ENCODE results near the gene SH3BP2. TPM values are rescaled to one million over a fixed set of nuclear protein-coding genes. Genes with fewer than 3 reads are reported as not detected.

The SH3BP2 gene
- polyA plus RNA-seq, 1 donor from 2014 or later = 22.7 TPM

GRCh38 chr4:2881431-2881830, 88.5 kb downstream of the SH3BP2 start:
- H3K4me1 Mint-ChIP-seq = peaks cover 13 to 14% (median 14%) of the 10 kb centered on the region in 3 donors
- H3K9me3 Mint-ChIP-seq = no peaks in the 10 kb centered on the region
- H3K36me3 Mint-ChIP-seq = peaks cover 5% of the 10 kb centered on the region
- H3K27me3 Mint-ChIP-seq = no peaks in the 10 kb centered on the region
- no peak overlapping the region for H3K27ac Mint-ChIP-seq
- H3K4me3 Mint-ChIP-seq = no peak overlapping the region

- Mint-ChIP-seq H3K4me1 (peaks cover 8 to 12% (median 10%) of the 10 kb centered on the region in 3 donors), H3K27me3 (no peaks in the 10 kb centered on the region), H3K4me3 (no peak overlapping the region), H3K27ac (no peak overlapping the region), H3K36me3 (peaks cover 5% of the 10 kb centered on the region), H3K9me3 (no peaks in the 10 kb centered on the region)
Measured at GRCh38 chr4:2882341-2882740, 89.5 kb downstream of the SH3BP2 start.

- Mint-ChIP-seq H3K4me3 (peak overlapping the region in 1 of 4 donors; percentile 34), H3K27me3 (no peaks in the 10 kb centered on the region), H3K36me3 (peaks cover 4% of the 10 kb centered on the region), H3K9me3 (no peaks in the 10 kb centered on the region), H3K27ac (peak overlapping the region in 1 of 3 donors; percentile 50), H3K4me1 (peaks cover 0 to 5% (median 4%) of the 10 kb centered on the region in 3 donors)
Measured at GRCh38 chr4:2886161-2886560, 93.3 kb downstream of the SH3BP2 start.

- Mint-ChIP-seq H3K4me3 (peak overlapping the region in 1 of 4 donors; percentile 34), H3K4me1 (peaks cover 0 to 8% (median 4%) of the 10 kb centered on the region in 3 donors), H3K27me3 (no peaks in the 10 kb centered on the region), H3K36me3 (peaks cover 4% of the 10 kb centered on the region), H3K9me3 (no peaks in the 10 kb centered on the region), H3K27ac (no peak overlapping the region)
Measured at GRCh38 chr4:2886622-2887021, 93.7 kb downstream of the SH3BP2 start.

GRCh38 chr4:2887343-2887742, 94.5 kb downstream of the SH3BP2 start:
- peak overlapping the region in 1 of 4 donors; percentile 47 for H3K4me3 Mint-ChIP-seq
- H3K36me3 Mint-ChIP-seq = peaks cover 4% of the 10 kb centered on the region
- H3K27ac Mint-ChIP-seq = no peak overlapping the region
- no peaks in the 10 kb centered on the region for H3K27me3 Mint-ChIP-seq
- no peaks in the 10 kb centered on the region for H3K9me3 Mint-ChIP-seq
- H3K4me1 Mint-ChIP-seq = peaks cover 0 to 9% (median 5%) of the 10 kb centered on the region in 3 donors

GRCh38 chr4:2888886-2889285, 96.0 kb downstream of the SH3BP2 start:
- peak overlapping the region in 1 of 3 donors; percentile 81 for H3K27ac Mint-ChIP-seq
- no peak overlapping the region for H3K4me3 Mint-ChIP-seq
- no peaks in the 10 kb centered on the region for H3K9me3 Mint-ChIP-seq
- peaks cover 0 to 9% (median 4%) of the 10 kb centered on the region in 3 donors for H3K4me1 Mint-ChIP-seq
- peaks cover 4% of the 10 kb centered on the region for H3K36me3 Mint-ChIP-seq
- no peaks in the 10 kb centered on the region for H3K27me3 Mint-ChIP-seq

Other genes starting within 250 kb of the SH3BP2 start
- gene TNIP2, start 36.7 kb upstream of the SH3BP2 start, polyA plus RNA-seq = 54.5 TPM
- 300 TPM for gene ADD1, start 50.8 kb downstream of the SH3BP2 start, polyA plus RNA-seq
- 18.9 TPM for gene NOP14, start 170.3 kb downstream of the SH3BP2 start, polyA plus RNA-seq
- 0.99 TPM for gene GRK4, start 170.5 kb downstream of the SH3BP2 start, polyA plus RNA-seq

Data from IgD-negative memory B cell (primary cell).